ENCODE measurements around the gene ATL3.
"Not testable (repeated sequence)": the region's sequence is repeated elsewhere in the genome, so short reads cannot be mapped to it uniquely, and the experiment has no call there.

ATL3 gene

DNA sequence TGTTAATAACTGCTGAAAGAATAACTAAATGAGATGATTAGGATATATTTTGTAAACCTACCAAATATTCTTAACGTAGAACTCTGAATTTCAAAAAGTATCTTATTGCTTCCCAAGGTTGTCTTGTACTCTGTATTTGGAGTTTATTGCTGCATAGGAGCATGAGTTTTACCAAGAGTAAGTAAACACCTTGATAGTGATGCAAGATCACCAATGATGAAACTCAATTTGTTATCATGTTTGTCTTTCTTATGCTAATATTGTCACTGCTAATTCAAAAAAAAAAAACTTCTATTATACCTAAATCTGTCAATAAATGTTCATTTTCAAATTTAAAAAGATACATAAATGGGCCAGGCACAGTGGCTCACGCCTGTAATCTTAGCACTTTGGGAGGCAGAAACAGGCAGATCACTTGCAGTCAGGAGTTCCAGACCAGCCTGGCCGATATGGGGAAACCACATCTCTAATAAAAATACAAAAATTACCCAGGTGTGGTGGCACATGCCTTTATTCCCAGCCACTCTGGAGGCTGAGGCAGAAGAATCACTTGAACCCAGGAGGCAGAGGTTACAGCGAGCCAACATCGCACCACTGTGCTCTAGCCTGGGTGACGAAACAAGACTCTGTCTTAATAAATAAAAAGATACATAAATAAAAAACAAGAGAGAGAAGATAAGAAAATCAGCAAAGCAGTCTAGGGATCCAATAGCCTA, 84.6 kb downstream of the ATL3 start:
- no peak for DNase-seq (ENCODE audit: low read depth)

DNA sequence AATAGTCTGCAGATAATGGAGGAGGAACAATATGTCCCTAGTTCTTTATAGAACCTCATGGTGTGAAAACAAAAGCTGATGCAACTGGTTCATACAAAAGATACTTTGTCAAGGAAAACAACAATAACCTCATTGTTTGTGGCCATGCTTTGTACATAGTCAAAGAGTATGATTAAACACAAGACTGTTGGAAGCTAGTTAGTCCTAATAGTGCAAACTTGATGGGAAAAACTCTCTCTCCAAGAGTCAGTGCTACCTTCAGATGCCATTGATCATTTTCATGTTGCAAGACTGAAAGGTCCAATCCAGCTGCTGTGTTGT, 87.9 kb downstream of the ATL3 start:
- DNase-seq (ENCODE audit: low read depth): no peak

DNA sequence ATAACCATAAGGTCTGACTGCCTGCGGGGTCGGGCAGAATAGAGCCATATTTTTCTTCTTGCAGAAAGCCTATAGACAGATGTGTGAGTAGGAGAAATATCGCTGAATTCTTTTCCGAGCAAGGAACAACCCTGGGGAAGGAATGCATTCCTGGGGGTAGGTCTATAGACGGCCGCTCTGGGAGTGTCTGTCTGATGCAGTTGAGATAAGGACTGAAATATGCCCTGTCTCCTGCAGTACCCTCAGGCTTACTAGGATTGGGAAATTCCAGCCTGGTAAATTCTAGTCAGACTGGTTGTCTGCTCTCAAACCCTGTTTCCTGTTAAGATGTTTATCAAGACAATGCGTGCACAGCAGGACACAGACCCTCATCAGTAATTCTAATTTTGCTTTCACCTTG, 90.0 kb downstream of the ATL3 start:
- DNase-seq (ENCODE audit: low read depth): not testable (repeated sequence)

DNA sequence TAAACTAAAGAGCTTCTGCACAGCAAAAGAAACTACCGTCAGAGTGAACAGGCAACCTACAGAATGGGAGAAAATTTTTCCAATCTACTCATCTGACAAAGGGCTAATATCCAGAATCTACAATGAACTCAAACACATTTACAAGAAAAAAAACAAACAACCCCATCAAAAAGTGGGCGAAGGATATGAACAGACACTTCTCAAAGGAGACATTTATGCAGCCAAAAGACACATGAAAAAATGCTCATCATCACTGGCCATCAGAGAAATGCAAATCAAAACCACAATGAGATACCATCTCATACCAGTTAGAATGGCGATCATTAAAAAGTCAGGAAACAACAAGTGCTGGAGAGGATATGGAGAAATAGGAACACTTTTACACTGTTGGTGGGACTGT, 92.3 kb downstream of the ATL3 start:
- DNase-seq (ENCODE audit: low read depth): not testable (repeated sequence)

DNA sequence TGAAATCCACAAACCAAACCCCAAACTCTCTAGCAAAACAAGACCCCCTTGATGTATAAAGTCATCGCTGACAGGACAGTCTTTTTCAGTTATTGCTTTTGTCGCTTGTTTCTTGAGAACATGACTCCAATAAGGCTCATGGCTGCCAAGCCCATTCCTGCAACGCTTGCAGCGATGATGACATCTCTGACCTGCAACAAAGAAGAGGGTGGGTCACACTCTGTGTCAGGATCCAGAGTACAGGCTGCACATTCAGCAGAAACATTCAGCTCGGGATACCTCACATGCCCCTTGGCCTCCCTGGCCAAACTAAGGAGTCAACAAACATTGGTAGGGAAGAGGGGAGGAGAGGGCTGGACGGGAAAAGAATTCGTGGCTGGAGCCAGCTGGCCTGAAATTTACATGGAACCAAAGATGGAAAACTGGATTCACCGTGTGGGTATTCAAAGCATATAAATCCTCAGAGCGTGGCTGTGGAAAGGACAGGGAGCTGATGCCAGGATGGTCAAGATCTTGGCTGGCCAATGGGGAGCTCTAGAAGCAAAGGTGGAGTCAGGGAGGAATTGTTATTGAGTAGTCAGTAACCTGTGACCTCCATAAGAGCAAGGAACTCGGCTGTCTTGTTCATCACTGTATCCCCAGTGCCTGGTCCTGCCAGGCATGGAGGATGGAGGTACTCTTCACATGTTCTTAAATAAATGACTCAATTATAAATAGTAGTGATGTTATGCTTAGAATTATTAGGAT, 96.1 kb downstream of the ATL3 start:
- DNase-seq (ENCODE audit: low read depth): no peak
